HL-60 (cell line): ENCODE results near the gene ROCK1.

ENCODE experiments used
- DNase-seq, 2 experiments: peaks; one replicate each; pipeline ENCODE4 v3.0.0-alpha.2; 2010 to 2020; ENCODE audit warnings: low read depth in 1 of 2, low spot score in 1 of 2
- H3K27ac ChIP-seq: fragments of 250-450 bp; sonication (Bioruptor Pico); replicated peaks from 2 replicates; pipeline ENCODE4 v1.5.1; 2020; ENCODE audit warnings: mild to moderate bottlenecking, moderate library complexity
- H3K27me3 ChIP-seq: fragments of 250-450 bp; sonication (Bioruptor Pico); 2 replicates; pipeline ENCODE4 v1.5.1; 2021; ENCODE audit warnings: mild to moderate bottlenecking, moderate library complexity; ENCODE audit not compliant: insufficient read depth, poor library complexity, severe bottlenecking
- H3K4me3 ChIP-seq: replicated peaks from 2 replicates; pipeline ENCODE4 v1.5.1; 2011; ENCODE audit warnings: mild to moderate bottlenecking, control low read depth, low read length; ENCODE audit not compliant: insufficient read depth
- GABPA ChIP-seq: IDR thresholded peaks from 2 replicates; pipeline ENCODE4 v1.6.1; 2012; ENCODE audit warnings: low read depth
- POLR2AphosphoS5 ChIP-seq: IDR thresholded peaks from 2 replicates; pipeline ENCODE4 v1.6.1; 2012; ENCODE audit warnings: low read depth
- SPI1 ChIP-seq: IDR thresholded peaks from 2 replicates; pipeline ENCODE4 v1.6.1; 2012; ENCODE audit warnings: low read depth, mild to moderate bottlenecking, borderline replicate concordance
- TF ChIP-seq, protein P1 (sequence below): IDR thresholded peaks from one replicate; pipeline ENCODE4 v1.5.1; 2011; ENCODE audit warnings: low read length, control low read depth, inconsistent platforms; ENCODE audit not compliant: insufficient read depth
- TF ChIP-seq, protein P2 (sequence below): IDR thresholded peaks from 2 replicates; pipeline ENCODE4 v1.6.1; 2012; ENCODE audit warnings: low read depth; ENCODE audit not compliant: insufficient replicate concordance

ROCK1 gene

DNA sequence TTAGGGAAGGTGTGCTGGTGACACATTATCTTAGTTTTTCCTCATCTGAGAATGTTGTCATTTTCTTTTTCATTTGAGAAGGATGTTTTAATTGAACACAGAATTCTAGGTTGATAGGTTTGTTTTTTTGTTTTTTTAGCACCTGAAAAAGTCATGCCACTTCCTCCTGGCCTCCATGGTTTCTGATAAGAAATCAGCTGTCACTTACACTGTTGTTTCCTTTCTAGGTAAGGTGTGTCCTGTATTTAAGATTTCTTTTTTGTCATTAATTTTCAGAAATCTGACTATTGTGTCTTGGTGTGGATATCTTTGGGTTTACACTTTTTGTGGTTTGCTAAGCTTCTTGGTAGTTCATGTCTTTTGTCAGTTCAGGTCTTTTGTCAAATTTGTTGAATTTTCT, 99.3 kb downstream of the ROCK1 start:
- H3K27me3 ChIP-seq: no peaks in the 10 kb centered on the region
- DNase-seq: no peak
- H3K27ac ChIP-seq: no peak overlapping the region
- no peak overlapping the region for H3K4me3 ChIP-seq
- TF ChIP-seq POLR2AphosphoS5: no peak
- no peak for TF ChIP-seq GABPA
- TF ChIP-seq, protein P1, sequence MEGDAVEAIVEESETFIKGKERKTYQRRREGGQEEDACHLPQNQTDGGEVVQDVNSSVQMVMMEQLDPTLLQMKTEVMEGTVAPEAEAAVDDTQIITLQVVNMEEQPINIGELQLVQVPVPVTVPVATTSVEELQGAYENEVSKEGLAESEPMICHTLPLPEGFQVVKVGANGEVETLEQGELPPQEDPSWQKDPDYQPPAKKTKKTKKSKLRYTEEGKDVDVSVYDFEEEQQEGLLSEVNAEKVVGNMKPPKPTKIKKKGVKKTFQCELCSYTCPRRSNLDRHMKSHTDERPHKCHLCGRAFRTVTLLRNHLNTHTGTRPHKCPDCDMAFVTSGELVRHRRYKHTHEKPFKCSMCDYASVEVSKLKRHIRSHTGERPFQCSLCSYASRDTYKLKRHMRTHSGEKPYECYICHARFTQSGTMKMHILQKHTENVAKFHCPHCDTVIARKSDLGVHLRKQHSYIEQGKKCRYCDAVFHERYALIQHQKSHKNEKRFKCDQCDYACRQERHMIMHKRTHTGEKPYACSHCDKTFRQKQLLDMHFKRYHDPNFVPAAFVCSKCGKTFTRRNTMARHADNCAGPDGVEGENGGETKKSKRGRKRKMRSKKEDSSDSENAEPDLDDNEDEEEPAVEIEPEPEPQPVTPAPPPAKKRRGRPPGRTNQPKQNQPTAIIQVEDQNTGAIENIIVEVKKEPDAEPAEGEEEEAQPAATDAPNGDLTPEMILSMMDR: no peak
- TF ChIP-seq SPI1: 0 out of 2 replicates have a peak, but pooled peaks have one; percentile 27

- DNase-seq: peak in 1 of 2 experiments; percentile 58
- no peak overlapping the region for H3K4me3 ChIP-seq
- no peaks in the 10 kb centered on the region for H3K27me3 ChIP-seq
- TF ChIP-seq POLR2AphosphoS5 (no peak), SPI1 (no peak; the same call in 1 of the 2 replicates), GABPA (no peak)
- TF ChIP-seq, protein P2, sequence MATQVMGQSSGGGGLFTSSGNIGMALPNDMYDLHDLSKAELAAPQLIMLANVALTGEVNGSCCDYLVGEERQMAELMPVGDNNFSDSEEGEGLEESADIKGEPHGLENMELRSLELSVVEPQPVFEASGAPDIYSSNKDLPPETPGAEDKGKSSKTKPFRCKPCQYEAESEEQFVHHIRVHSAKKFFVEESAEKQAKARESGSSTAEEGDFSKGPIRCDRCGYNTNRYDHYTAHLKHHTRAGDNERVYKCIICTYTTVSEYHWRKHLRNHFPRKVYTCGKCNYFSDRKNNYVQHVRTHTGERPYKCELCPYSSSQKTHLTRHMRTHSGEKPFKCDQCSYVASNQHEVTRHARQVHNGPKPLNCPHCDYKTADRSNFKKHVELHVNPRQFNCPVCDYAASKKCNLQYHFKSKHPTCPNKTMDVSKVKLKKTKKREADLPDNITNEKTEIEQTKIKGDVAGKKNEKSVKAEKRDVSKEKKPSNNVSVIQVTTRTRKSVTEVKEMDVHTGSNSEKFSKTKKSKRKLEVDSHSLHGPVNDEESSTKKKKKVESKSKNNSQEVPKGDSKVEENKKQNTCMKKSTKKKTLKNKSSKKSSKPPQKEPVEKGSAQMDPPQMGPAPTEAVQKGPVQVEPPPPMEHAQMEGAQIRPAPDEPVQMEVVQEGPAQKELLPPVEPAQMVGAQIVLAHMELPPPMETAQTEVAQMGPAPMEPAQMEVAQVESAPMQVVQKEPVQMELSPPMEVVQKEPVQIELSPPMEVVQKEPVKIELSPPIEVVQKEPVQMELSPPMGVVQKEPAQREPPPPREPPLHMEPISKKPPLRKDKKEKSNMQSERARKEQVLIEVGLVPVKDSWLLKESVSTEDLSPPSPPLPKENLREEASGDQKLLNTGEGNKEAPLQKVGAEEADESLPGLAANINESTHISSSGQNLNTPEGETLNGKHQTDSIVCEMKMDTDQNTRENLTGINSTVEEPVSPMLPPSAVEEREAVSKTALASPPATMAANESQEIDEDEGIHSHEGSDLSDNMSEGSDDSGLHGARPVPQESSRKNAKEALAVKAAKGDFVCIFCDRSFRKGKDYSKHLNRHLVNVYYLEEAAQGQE: no peak
- TF ChIP-seq, protein P1: no peak
- H3K27ac ChIP-seq: no peak overlapping the region
These were observed 106.9 kb downstream of the ROCK1 start for GRCh38 chr18:21004726-21005125.

- TF ChIP-seq, protein P1: no peak
- TF ChIP-seq, protein P2: no peak
- no peak for TF ChIP-seq POLR2AphosphoS5
- TF ChIP-seq GABPA: no peak
- no peak for TF ChIP-seq SPI1
- no peak overlapping the region for H3K4me3 ChIP-seq
- no peaks in the 10 kb centered on the region for H3K27me3 ChIP-seq
- no peak overlapping the region for H3K27ac ChIP-seq
- DNase-seq: no peak
These were observed 110.9 kb downstream of the ROCK1 start for GRCh38 chr18:21000667-21001066.

DNA sequence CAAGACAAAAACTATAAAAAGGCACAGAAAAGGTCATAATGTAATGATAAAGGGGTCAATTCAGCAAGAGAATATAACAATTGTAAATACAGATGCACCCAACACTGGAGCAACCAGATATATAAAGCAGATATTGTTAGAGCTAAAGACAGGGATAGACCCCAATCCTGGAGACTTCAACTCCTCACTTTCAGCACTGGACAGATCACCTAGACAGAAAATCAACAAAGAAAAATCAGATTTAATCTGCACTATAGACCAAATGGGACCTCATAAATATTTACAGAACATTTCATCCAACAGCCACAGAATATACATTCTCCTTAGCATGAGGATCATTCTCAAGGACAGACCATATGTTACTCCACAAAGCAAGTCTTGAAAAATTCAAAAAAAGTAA, 114.2 kb downstream of the ROCK1 start:
- no peak for DNase-seq
- no peak for TF ChIP-seq SPI1
- TF ChIP-seq, protein P2: peak; percentile 89
- no peak for TF ChIP-seq GABPA
- TF ChIP-seq POLR2AphosphoS5: no peak
- Histone ChIP-seq H3K27ac (no peak overlapping the region), H3K4me3 (no peak overlapping the region), H3K27me3 (no peaks in the 10 kb centered on the region)
